ENCODE results near the gene HOATZ. TPM values are rescaled to one million over a fixed set of nuclear protein-coding genes. Genes with fewer than 3 reads are reported as not detected.

The HOATZ gene
- total and polyA plus RNA-seq, 2 donors (not counting 3 experiments of a cell fraction or from before 2014, with no cell fraction given) = not detected

- Histone ChIP-seq H3K27me3 (ENCODE audit: control insufficient read depth in 2 of 2, insufficient read depth in 2 of 2, low read length in 2 of 2) (no peaks in the 10 kb centered on the region), H3K9me1 (replicated peaks; ENCODE audit: control insufficient read depth, extremely low read depth, insufficient read depth, low read length) (no peaks in the 10 kb centered on the region), H3K79me2 (ENCODE audit: control insufficient read depth, insufficient read depth, low read length) (no peaks in the 10 kb centered on the region), H3K9ac (replicated peaks; ENCODE audit: extremely low read depth, insufficient read depth, low read length) (no peak overlapping the region), H3K27ac (ENCODE audit: insufficient read depth, low read depth, low read length) (no peak overlapping the region), H3K4me3 (replicated peaks in 1 of 3; ENCODE audit: insufficient read depth in 1 of 3, low read depth in 1 of 3, low read length in 3 of 3) (no peak overlapping the region), H3K36me3 (ENCODE audit: control insufficient read depth in 2 of 2, extremely low read depth in 1 of 2, insufficient read depth in 2 of 2, low read length in 2 of 2) (no peaks in the 10 kb centered on the region), H2AFZ (ENCODE audit: low read depth, low read length) (no peak overlapping the region), H4K20me1 (replicated peaks; ENCODE audit: control insufficient read depth, extremely low read depth, insufficient read depth, low read length) (no peaks in the 10 kb centered on the region), H3K9me3 (replicated peaks; ENCODE audit: control insufficient read depth, insufficient read depth, low read length) (no peaks in the 10 kb centered on the region), H3K4me2 (ENCODE audit: insufficient read depth, low read length) (no peak overlapping the region), H3K4me1 (ENCODE audit: control insufficient read depth, extremely low read depth, insufficient read depth, low read length) (no peaks in the 10 kb centered on the region)
- BruUV-seq (replicated peaks) = no TSS peak
- no peak for DNase-seq (ENCODE audit: low read depth, low spot score)
- POLR2A ChIA-PET = no interaction called here
- intact Hi-C loops (cut with micrococcal nuclease) = no loop called here
- CTCF ChIA-PET = no interaction called here
- dilution Hi-C loops (cut with MboI; ENCODE audit: extremely low pct_ligation_motif_present, low sequenced_read_pairs) = no loop called here
- no peak for FAIRE-seq
- TF ChIP-seq FOS (IDR thresholded peaks at IDR 0.05; ENCODE audit: borderline replicate concordance, insufficient read depth, low read length) = no peak
- no peak for TF ChIP-seq MAX (IDR thresholded peaks at IDR 0.05; ENCODE audit: insufficient read depth, insufficient read length)
- no peak for TF ChIP-seq EZH2 (IDR thresholded peaks at IDR 0.05; ENCODE audit: borderline replicate concordance, low read depth, low read length, severe bottlenecking)
Measured at GRCh38 chr11:111474432-111474831, 40.1 kb upstream of the HOATZ start.

- Histone ChIP-seq H3K4me2 (ENCODE audit: insufficient read depth, low read length) (no peak overlapping the region), H3K9me3 (replicated peaks; ENCODE audit: control insufficient read depth, insufficient read depth, low read length) (no peaks in the 10 kb centered on the region), H3K9me1 (replicated peaks; ENCODE audit: control insufficient read depth, extremely low read depth, insufficient read depth, low read length) (no peaks in the 10 kb centered on the region), H2AFZ (ENCODE audit: low read depth, low read length) (no peak overlapping the region), H3K27ac (ENCODE audit: insufficient read depth, low read depth, low read length) (no peak overlapping the region), H3K4me3 (replicated peaks in 1 of 3; ENCODE audit: insufficient read depth in 1 of 3, low read depth in 1 of 3, low read length in 3 of 3) (no peak overlapping the region), H3K4me1 (ENCODE audit: control insufficient read depth, extremely low read depth, insufficient read depth, low read length) (no peaks in the 10 kb centered on the region), H3K79me2 (ENCODE audit: control insufficient read depth, insufficient read depth, low read length) (no peaks in the 10 kb centered on the region), H3K36me3 (ENCODE audit: control insufficient read depth in 2 of 2, extremely low read depth in 1 of 2, insufficient read depth in 2 of 2, low read length in 2 of 2) (no peaks in the 10 kb centered on the region), H3K9ac (replicated peaks; ENCODE audit: extremely low read depth, insufficient read depth, low read length) (no peak overlapping the region), H3K27me3 (ENCODE audit: control insufficient read depth in 2 of 2, insufficient read depth in 2 of 2, low read length in 2 of 2) (no peaks in the 10 kb centered on the region), H4K20me1 (replicated peaks; ENCODE audit: control insufficient read depth, extremely low read depth, insufficient read depth, low read length) (no peaks in the 10 kb centered on the region)
- CTCF ChIA-PET = no interaction called here
- TF ChIP-seq EZH2 (IDR thresholded peaks at IDR 0.05; ENCODE audit: borderline replicate concordance, low read depth, low read length, severe bottlenecking) (no peak), CTCF (IDR thresholded peaks at IDR 0.05; ENCODE audit: extremely low read depth in 1 of 2, insufficient read depth in 1 of 2, low read depth in 1 of 2, low read length in 2 of 2) (no peak), JUN (IDR thresholded peaks at IDR 0.05; ENCODE audit: borderline replicate concordance, insufficient read depth, insufficient read length, low read depth) (no peak), MAX (IDR thresholded peaks at IDR 0.05; ENCODE audit: insufficient read depth, insufficient read length) (no peak), MYC (IDR thresholded peaks at IDR 0.05; ENCODE audit: low read depth, low read length) (no peak), POLR2A (IDR thresholded peaks at IDR 0.05; ENCODE audit: low read depth, low read length) (no peak), POLR2AphosphoS5 (IDR thresholded peaks at IDR 0.05; ENCODE audit: insufficient read depth, low read depth, low read length) (no peak), GATA2 (IDR thresholded peaks at IDR 0.05; ENCODE audit: insufficient read depth, insufficient read length, low read depth, low read length) (no peak), FOS (IDR thresholded peaks at IDR 0.05; ENCODE audit: borderline replicate concordance, insufficient read depth, low read length) (no peak)
- BruUV-seq (replicated peaks) = no TSS peak
- FAIRE-seq = no peak
- POLR2A ChIA-PET = interaction anchor here (0.7 kb wide), 1 partner anchor 1883 kb away, joined by 3 read pairs; no protein-coding TSS in a partner anchor
- intact Hi-C loops (cut with micrococcal nuclease) (no loop called here), dilution Hi-C loops (cut with MboI; ENCODE audit: extremely low pct_ligation_motif_present, low sequenced_read_pairs) (no loop called here)
- no peak for DNase-seq (ENCODE audit: low read depth, low spot score)
Measured at GRCh38 chr11:111476366-111476765, 38.2 kb upstream of the HOATZ start.
